Glutamatergic neuron (in vitro differentiated cells): ENCODE data around the gene ANKRD9. TPM values are rescaled to one million over a fixed set of nuclear protein-coding genes. Genes with fewer than 3 reads are reported as not detected.
"Not testable (repeated sequence)": the region's sequence is repeated elsewhere in the genome, so short reads cannot be mapped to it uniquely, and the experiment has no call there.

Experiments
- DNase-seq: peaks from one replicate; pipeline ENCODE4 v3.0.0; 2022
- H3K27ac Mint-ChIP-seq: one replicate; pipeline ENCODE4 v1.8.0; 2020; ENCODE audit warnings: mild to moderate bottlenecking, mixed read lengths, inconsistent platforms; ENCODE audit not compliant: unreplicated experiment
- H3K27me3 Mint-ChIP-seq: one replicate; pipeline ENCODE4 v1.8.0; 2020; ENCODE audit warnings: mild to moderate bottlenecking, moderate library complexity, mixed read lengths, inconsistent platforms; ENCODE audit not compliant: unreplicated experiment
- H3K36me3 Mint-ChIP-seq: one replicate; pipeline ENCODE4 v1.8.0; 2020; ENCODE audit warnings: mild to moderate bottlenecking, mixed read lengths, inconsistent platforms; ENCODE audit not compliant: unreplicated experiment
- H3K4me1 Mint-ChIP-seq: one replicate; pipeline ENCODE4 v1.8.0; 2020; ENCODE audit warnings: mild to moderate bottlenecking, low read depth, mixed read lengths, inconsistent platforms; ENCODE audit not compliant: unreplicated experiment
- H3K4me3 Mint-ChIP-seq: one replicate; pipeline ENCODE4 v1.8.0; 2020; ENCODE audit warnings: mild to moderate bottlenecking, mixed read lengths, inconsistent platforms; ENCODE audit not compliant: unreplicated experiment
- H3K9me3 Mint-ChIP-seq: one replicate; pipeline ENCODE4 v1.8.0; 2020; ENCODE audit warnings: mild to moderate bottlenecking, moderate library complexity, mixed read lengths, inconsistent platforms; ENCODE audit not compliant: unreplicated experiment
- CTCF ChIP-seq: fragments of 200-600 bp; sonication (generic); IDR thresholded peaks from one replicate; pipeline ENCODE4 v1.5.0; 2021; ENCODE audit not compliant: partially characterized antibody, unreplicated experiment
- total RNA-seq: library from RNA; stranded (reverse); fragmentation: NEBNext Ultra II Directional; extraction: Animal tissue kit (Norgen Biotek cat#: 25700); gene quantifications from one replicate; pipeline ENCODE4 v1.2.1, GENCODE V29; 2021; ENCODE audit not compliant: unreplicated experiment

Gene ANKRD9
- total RNA-seq, 1 donor from 2014 or later = 3.5 TPM

- Mint-ChIP-seq H3K27ac (no peak overlapping the region), H3K4me3 (no peak overlapping the region), H3K36me3 (no peaks in the 10 kb centered on the region), H3K9me3 (no peaks in the 10 kb centered on the region), H3K27me3 (peaks cover 15% of the 10 kb centered on the region), H3K4me1 (peaks cover 4% of the 10 kb centered on the region)
- peak; percentile 43 for DNase-seq
- TF ChIP-seq CTCF = no peak
Measured at GRCh38 chr14:102545461-102546265, 36.1 kb upstream of the ANKRD9 start.

GRCh38 chr14:102544747-102545460 lies 35.3 kb upstream of the ANKRD9 start:
- no peaks in the 10 kb centered on the region for H3K36me3 Mint-ChIP-seq

GRCh38 chr14:102544046-102544746 lies 34.6 kb upstream of the ANKRD9 start:
- peaks cover 15% of the 10 kb centered on the region for H3K27me3 Mint-ChIP-seq
- no peaks in the 10 kb centered on the region for H3K36me3 Mint-ChIP-seq
- H3K4me3 Mint-ChIP-seq = no peak overlapping the region
- TF ChIP-seq CTCF = no peak
- H3K27ac Mint-ChIP-seq = no peak overlapping the region
- no peaks in the 10 kb centered on the region for H3K9me3 Mint-ChIP-seq
- no peak for DNase-seq
- peaks cover 4% of the 10 kb centered on the region for H3K4me1 Mint-ChIP-seq

More at GRCh38 chr14:102544747-102545460, 35.3 kb upstream of the ANKRD9 start:
- TF ChIP-seq CTCF = no peak
- H3K4me1 Mint-ChIP-seq = peaks cover 4% of the 10 kb centered on the region
- no peak overlapping the region for H3K27ac Mint-ChIP-seq
- DNase-seq = no peak
- H3K9me3 Mint-ChIP-seq = no peaks in the 10 kb centered on the region
- H3K4me3 Mint-ChIP-seq = no peak overlapping the region
- H3K27me3 Mint-ChIP-seq = peaks cover 15% of the 10 kb centered on the region

GRCh38 chr14:102541771-102542170 lies 32.2 kb upstream of the ANKRD9 start:
- peaks cover 4% of the 10 kb centered on the region for H3K4me1 Mint-ChIP-seq
- no peaks in the 10 kb centered on the region for H3K9me3 Mint-ChIP-seq
- peaks cover 13% of the 10 kb centered on the region for H3K27me3 Mint-ChIP-seq
- no peak for DNase-seq
- no peak overlapping the region for H3K27ac Mint-ChIP-seq
- no peak for TF ChIP-seq CTCF
- no peaks in the 10 kb centered on the region for H3K36me3 Mint-ChIP-seq
- no peak overlapping the region for H3K4me3 Mint-ChIP-seq

- not testable (repeated sequence) for DNase-seq, H3K4me3 Mint-ChIP-seq, H3K9me3 Mint-ChIP-seq, H3K4me1 Mint-ChIP-seq, H3K36me3 Mint-ChIP-seq, H3K27ac Mint-ChIP-seq
- H3K27me3 Mint-ChIP-seq = peaks cover 13% of the 10 kb centered on the region
Measured at GRCh38 chr14:102541029-102541491, 31.5 kb upstream of the ANKRD9 start.
